ENCODE results near the gene PLSCR2.

- TF ChIP-seq CTCF (IDR thresholded peaks at IDR 0.05; ENCODE audit: low read depth, low read length) (no peak), EZH2phosphoT487 (IDR thresholded peaks at IDR 0.05; ENCODE audit: low read depth) (no peak)
Measured at GRCh38 chr3:146386936-146387335, 82.4 kb downstream of the PLSCR2 start.
